ENCODE measurements around the gene CHERP.

CHERP gene

DNA sequence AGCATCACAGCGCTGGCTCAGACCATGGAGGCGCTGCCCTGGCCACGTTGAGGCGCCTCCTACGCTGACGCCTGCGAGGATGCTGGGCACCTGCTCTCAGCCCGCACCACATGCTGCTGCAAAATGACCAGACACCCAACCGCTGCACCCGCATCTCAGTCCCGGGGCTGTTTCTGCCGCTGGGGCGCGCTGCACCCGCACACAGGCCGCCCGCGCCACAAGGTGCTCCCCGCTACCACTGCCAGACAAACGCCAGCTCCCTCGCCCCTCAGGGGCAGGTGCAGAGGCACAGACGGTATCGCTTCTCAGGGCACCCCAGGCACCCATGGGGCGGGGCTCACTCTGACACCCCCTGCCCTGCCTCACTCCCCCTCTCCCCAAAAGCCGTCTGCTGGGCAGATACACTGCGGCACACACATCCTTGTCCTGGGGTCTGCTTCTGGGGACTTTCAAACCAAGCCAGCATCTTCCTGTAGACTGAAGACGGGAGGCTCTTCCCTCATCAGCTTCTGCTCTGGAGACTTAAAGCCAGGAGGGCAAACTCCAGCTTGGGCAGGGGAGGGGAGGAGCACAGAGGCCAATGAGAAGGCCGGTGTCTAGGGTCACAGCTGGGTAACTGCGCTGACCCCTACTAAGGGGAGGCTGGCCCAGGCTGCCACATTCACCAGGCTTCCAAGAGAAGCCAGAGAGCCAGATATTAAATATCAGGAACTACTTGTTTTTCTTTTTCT lies 16.3 kb downstream of the CHERP start:
- in situ Hi-C loops (cut with MboI; ENCODE audit: low sequenced_read_pairs, unreplicated experiment): no loop called here
- TF ChIP-seq, protein P1, sequence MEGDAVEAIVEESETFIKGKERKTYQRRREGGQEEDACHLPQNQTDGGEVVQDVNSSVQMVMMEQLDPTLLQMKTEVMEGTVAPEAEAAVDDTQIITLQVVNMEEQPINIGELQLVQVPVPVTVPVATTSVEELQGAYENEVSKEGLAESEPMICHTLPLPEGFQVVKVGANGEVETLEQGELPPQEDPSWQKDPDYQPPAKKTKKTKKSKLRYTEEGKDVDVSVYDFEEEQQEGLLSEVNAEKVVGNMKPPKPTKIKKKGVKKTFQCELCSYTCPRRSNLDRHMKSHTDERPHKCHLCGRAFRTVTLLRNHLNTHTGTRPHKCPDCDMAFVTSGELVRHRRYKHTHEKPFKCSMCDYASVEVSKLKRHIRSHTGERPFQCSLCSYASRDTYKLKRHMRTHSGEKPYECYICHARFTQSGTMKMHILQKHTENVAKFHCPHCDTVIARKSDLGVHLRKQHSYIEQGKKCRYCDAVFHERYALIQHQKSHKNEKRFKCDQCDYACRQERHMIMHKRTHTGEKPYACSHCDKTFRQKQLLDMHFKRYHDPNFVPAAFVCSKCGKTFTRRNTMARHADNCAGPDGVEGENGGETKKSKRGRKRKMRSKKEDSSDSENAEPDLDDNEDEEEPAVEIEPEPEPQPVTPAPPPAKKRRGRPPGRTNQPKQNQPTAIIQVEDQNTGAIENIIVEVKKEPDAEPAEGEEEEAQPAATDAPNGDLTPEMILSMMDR (IDR thresholded peaks at IDR 0.05; ENCODE audit: borderline replicate concordance, control extremely low read depth, extremely low read depth, insufficient read depth, missing control alignments): no peak
- DNase-seq (ENCODE audit: low spot score): no peak

DNA sequence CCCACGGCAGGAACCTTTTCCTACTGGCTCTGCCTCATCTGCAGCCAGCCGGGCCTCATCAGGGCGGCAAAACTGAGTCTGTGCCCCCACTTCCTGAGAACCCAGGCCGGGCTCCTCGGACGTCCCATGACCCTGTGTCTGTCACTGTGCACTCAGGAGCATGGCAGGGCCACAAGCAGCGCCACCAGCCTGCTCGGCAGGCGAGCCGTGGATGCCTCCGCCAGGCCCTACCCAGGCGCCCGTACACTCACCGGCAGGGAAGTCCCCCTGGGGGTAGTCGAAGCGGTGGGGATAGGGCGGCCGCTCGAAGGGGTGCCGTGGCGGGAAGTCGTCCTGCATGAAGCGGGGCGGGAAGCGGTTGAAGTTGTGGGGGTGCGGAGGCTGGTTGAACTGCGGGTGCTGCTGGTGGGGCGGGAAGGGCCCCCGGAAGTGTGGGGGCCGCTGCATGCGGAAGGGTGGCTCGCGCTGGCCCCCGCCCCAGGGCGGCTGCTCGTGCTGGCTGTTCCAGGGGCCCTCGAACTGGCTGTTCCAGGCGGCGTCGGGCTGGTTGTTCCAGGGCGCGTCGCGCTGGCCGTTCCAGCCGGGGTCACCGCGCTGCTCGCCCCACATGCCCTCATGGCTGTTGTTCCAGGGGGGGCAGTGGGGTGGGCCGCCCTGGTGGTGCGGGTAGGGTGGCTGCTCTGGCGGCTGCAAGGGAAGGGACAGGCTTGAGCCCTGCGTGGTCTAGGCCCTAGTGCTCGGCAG lies 17.1 kb downstream of the CHERP start:
- TF ChIP-seq, protein P1 (IDR thresholded peaks at IDR 0.05; ENCODE audit: borderline replicate concordance, control extremely low read depth, extremely low read depth, insufficient read depth, missing control alignments): no peak
- no peak for DNase-seq (ENCODE audit: low spot score)
- in situ Hi-C loops (cut with MboI; ENCODE audit: low sequenced_read_pairs, unreplicated experiment): no loop called here

DNA sequence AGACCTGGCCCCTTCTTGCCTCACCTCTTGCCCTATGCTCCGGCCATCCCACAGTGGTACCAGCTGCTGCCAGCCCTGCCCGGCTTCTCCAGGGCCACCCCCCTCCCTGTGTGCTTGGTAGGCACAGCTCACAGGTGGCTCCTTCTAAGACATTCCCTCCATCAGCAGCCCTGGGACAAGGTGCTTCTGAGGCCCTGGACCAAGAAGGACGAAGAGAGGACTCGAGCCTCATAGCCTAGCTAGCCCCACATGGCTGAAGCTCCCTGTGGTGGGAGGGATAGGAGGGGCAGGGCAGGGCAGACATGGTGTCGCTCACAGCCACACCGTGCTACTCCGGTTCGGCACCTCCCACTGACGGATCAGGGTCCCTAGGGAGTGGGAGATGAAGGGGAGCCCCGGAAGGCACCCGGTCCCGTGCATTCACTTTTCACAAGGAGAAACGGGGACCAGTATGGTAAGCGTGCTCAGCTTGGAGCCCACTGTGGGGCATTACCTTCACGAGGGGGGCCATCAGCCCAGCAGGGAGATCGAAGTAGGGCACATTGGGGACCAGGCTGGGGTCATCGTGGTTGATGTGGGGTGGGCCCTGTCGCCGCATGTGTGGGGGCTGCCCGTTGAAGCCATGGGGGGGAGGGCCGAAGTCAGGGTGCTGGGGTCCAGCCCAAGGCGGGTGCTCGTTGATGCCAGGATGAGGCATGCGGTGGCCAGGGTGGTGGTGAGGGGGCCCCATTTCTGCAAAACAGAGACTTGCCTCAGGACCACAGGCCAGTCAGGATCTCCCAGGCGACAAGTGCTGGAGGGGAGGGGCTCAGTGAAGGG lies 19.5 kb downstream of the CHERP start:
- no peak for DNase-seq (ENCODE audit: low spot score)
- TF ChIP-seq, protein P1 (IDR thresholded peaks at IDR 0.05; ENCODE audit: borderline replicate concordance, control extremely low read depth, extremely low read depth, insufficient read depth, missing control alignments): no peak
- in situ Hi-C loops (cut with MboI; ENCODE audit: low sequenced_read_pairs, unreplicated experiment): no loop called here

DNA sequence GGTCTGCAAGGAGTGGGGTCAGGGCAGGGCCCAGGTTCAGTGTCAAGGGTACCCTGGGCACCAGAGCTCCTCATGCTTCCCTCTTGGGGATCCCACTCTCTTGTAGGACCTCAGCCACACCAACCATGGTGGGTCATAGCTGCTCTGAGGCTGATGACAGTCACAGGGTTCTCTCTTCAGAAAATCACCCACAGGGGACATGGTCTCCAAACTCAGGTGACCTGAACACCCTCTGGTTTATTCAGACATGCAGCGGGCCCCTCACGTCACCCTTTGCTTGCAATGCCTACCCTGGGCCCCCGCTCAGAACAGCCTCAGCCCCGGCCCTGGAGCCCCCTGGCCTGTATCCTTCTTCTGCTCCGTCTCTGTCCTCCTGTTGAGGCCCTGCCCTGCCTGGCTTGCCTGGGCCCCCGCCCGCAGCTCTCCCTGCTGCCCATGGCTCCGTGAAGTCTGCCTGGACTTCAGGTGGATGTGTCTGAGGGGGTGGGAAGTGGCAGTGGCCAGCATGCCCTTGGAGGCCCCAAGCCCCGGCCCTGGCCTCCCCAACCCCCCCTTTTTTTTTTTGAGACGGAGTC lies 20.4 kb downstream of the CHERP start:
- in situ Hi-C loops (cut with MboI; ENCODE audit: low sequenced_read_pairs, unreplicated experiment): no loop called here
- TF ChIP-seq, protein P1 (IDR thresholded peaks at IDR 0.05; ENCODE audit: borderline replicate concordance, control extremely low read depth, extremely low read depth, insufficient read depth, missing control alignments): no peak
- no peak for DNase-seq (ENCODE audit: low spot score)

DNA sequence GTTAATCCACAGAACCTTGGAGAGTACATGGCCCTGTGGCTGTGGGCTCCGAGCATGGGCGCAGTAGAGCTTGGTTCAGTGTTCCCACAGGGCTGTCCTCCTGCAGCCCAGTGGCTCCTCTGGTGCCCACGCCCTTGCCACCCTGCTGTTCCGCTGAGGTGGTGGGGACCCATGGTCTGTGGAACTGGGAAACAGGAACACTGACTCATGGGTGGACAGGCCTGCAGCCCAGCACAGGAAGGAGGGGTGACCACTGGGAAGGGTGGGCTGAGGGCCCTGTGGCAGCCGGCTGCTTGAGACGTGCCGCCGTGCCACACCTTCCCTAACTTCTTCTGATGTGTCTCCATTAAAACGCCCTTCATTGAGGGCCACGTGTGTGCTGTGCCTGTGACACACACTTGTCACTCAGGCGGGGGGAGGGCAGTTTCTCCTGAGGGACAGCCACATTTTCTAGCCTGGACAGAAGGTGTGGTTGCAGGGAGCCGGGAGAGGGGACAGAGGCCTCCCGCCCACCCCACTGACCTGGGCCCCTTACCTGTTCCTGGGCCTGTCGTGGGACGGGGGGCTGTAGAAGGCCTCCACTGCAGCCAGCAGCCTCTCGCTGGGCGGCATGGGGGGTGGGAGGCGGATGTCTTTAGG lies 21.1 kb downstream of the CHERP start:
- in situ Hi-C loops (cut with MboI; ENCODE audit: low sequenced_read_pairs, unreplicated experiment): no loop called here
- DNase-seq (ENCODE audit: low spot score): no peak
- TF ChIP-seq, protein P1 (IDR thresholded peaks at IDR 0.05; ENCODE audit: borderline replicate concordance, control extremely low read depth, extremely low read depth, insufficient read depth, missing control alignments): no peak

Measured in GM13976 (cell line).